Lower lobe of right lung (tissue), 2 donors: ENCODE data around the gene NUMB. TPM values are rescaled to one million over a fixed set of nuclear protein-coding genes. Genes with fewer than 3 reads are reported as not detected.
"Not testable (repeated sequence)": the region's sequence is repeated elsewhere in the genome, so short reads cannot be mapped to it uniquely, and the experiment has no call there.

ENCODE experiments used
- ATAC-seq, 2 donors: fragments of 200-7000 bp; cut with Tn5 transposase; one replicate each; pipeline ENCODE4 v1.9.1; 2020 to 2022; ENCODE audit warnings: mild to moderate bottlenecking in 2 of 2, moderate library complexity in 2 of 2
- DNase-seq: peaks from one replicate; pipeline ENCODE4 v3.0.0-alpha.2; 2020
- H3K27ac ChIP-seq: fragments of 200-600 bp; one replicate; pipeline ENCODE4 v1.8.0; 2022
- H3K27me3 ChIP-seq: fragments of 200-600 bp; one replicate; pipeline ENCODE4 v1.8.0; 2022; ENCODE audit warnings: low read depth
- H3K36me3 ChIP-seq: fragments of 200-600 bp; one replicate; pipeline ENCODE4 v1.8.0; 2022; ENCODE audit warnings: mild to moderate bottlenecking
- H3K4me1 ChIP-seq: fragments of 200-600 bp; one replicate; pipeline ENCODE4 v1.8.0; 2022
- H3K4me3 ChIP-seq: fragments of 200-600 bp; one replicate; pipeline ENCODE4 v1.8.0; 2022; ENCODE audit warnings: mild to moderate bottlenecking
- H3K9me3 ChIP-seq: fragments of 200-600 bp; one replicate; pipeline ENCODE4 v1.8.0; 2022
- CTCF ChIP-seq: fragments of 200-600 bp; IDR thresholded peaks from one replicate; pipeline ENCODE4 v1.8.0; 2022; ENCODE audit warnings: antibody characterized with exemption, mild to moderate bottlenecking
- intact Hi-C: fragments of 100-400 bp; cut with DNase I; formaldehyde crosslinking; loops from one replicate; pipeline ENCODE4 v1.11.0; 2022
- total RNA-seq: library from RNA; stranded (reverse); fragmentation: NEBNext Ultra II Directional; extraction: Animal tissue kit (Norgen Biotek cat#: 25700); gene quantifications from one replicate; pipeline ENCODE4 v1.2.1, GENCODE V29; 2021
- donor health status: DM: no; HTN: yes; CAD: no; lungs with severe emphysema.

Gene NUMB
- total RNA-seq, 1 donor from 2014 or later, result 126 TPM

- no peak overlapping the region for H3K4me3 ChIP-seq
- no peak for TF ChIP-seq CTCF
- no peaks in the 10 kb centered on the region for H3K27me3 ChIP-seq
- ATAC-seq, result peak in 1 of 2 donors; percentile 24
- no peak for DNase-seq
- peaks cover 62% of the 10 kb centered on the region for H3K4me1 ChIP-seq
- intact Hi-C loops, result no loop called here
- H3K27ac ChIP-seq, result peak overlapping the region; percentile 54
- no peaks in the 10 kb centered on the region for H3K36me3 ChIP-seq
- H3K9me3 ChIP-seq, result no peaks in the 10 kb centered on the region
These were observed 30.7 kb downstream of the NUMB start for GRCh38 chr14:73427516-73428264.

- ATAC-seq (peak; percentile 11 to 42), DNase-seq (no peak)
- Histone ChIP-seq H3K27me3 (no peaks in the 10 kb centered on the region), H3K4me3 (no peak overlapping the region), H3K36me3 (no peaks in the 10 kb centered on the region), H3K4me1 (peaks cover 71% of the 10 kb centered on the region), H3K9me3 (no peaks in the 10 kb centered on the region), H3K27ac (peak overlapping the region; percentile 54)
- no peak for TF ChIP-seq CTCF
- intact Hi-C loops, result no loop called here
These were observed 31.5 kb downstream of the NUMB start for GRCh38 chr14:73426877-73427276.

GRCh38 chr14:73424453-73424852 lies 33.9 kb downstream of the NUMB start:
- ATAC-seq, result no peak
- Histone ChIP-seq H3K27ac (peak overlapping the region; percentile 13), H3K36me3 (peaks cover 14% of the 10 kb centered on the region), H3K9me3 (no peaks in the 10 kb centered on the region), H3K27me3 (no peaks in the 10 kb centered on the region), H3K4me3 (no peak overlapping the region), H3K4me1 (peaks cover 70% of the 10 kb centered on the region)
- no peak for TF ChIP-seq CTCF
- intact Hi-C loops, result no loop called here
- no peak for DNase-seq

- ATAC-seq, H3K27ac ChIP-seq, H3K9me3 ChIP-seq, H3K27me3 ChIP-seq, intact Hi-C loops, DNase-seq, H3K4me3 ChIP-seq: not testable (repeated sequence)
- peaks cover 60% of the 10 kb centered on the region for H3K4me1 ChIP-seq
- peaks cover 14% of the 10 kb centered on the region for H3K36me3 ChIP-seq
These were observed 35.3 kb downstream of the NUMB start for GRCh38 chr14:73423092-73423491.

GRCh38 chr14:73422515-73422914 lies 35.8 kb downstream of the NUMB start:
- no peak overlapping the region for H3K4me3 ChIP-seq
- peaks cover 14% of the 10 kb centered on the region for H3K36me3 ChIP-seq
- TF ChIP-seq CTCF, result no peak
- H3K27me3 ChIP-seq, result no peaks in the 10 kb centered on the region
- no peak for DNase-seq
- peaks cover 54% of the 10 kb centered on the region for H3K4me1 ChIP-seq
- no peaks in the 10 kb centered on the region for H3K9me3 ChIP-seq
- no peak for ATAC-seq
- no peak overlapping the region for H3K27ac ChIP-seq
- intact Hi-C loops, result no loop called here

- H3K9me3 ChIP-seq, result no peaks in the 10 kb centered on the region
- intact Hi-C loops, result no loop called here
- DNase-seq (no peak), ATAC-seq (no peak)
- no peak for TF ChIP-seq CTCF
- H3K4me3 ChIP-seq, result no peak overlapping the region
- peaks cover 14% of the 10 kb centered on the region for H3K36me3 ChIP-seq
- H3K27ac ChIP-seq, result no peak overlapping the region
- peaks cover 37% of the 10 kb centered on the region for H3K4me1 ChIP-seq
- no peaks in the 10 kb centered on the region for H3K27me3 ChIP-seq
These were observed 40.1 kb downstream of the NUMB start for GRCh38 chr14:73418227-73418626.

GRCh38 chr14:73406248-73406647 lies 52.1 kb downstream of the NUMB start:
- DNase-seq, H3K27ac ChIP-seq, H3K4me3 ChIP-seq, ATAC-seq, H3K27me3 ChIP-seq, intact Hi-C loops, H3K9me3 ChIP-seq: not testable (repeated sequence)
- Histone ChIP-seq H3K36me3 (peaks cover 27% of the 10 kb centered on the region), H3K4me1 (peaks cover 22% of the 10 kb centered on the region)
